Measurements from ENCODE around the gene PTPN20. TPM values are rescaled to one million over a fixed set of nuclear protein-coding genes. Genes with fewer than 3 reads are reported as not detected.

PTPN20 gene
- total and polyA plus RNA-seq, 2 of the 8 experiments (the other 6 are each of a cell fraction or from before 2014, with no cell fraction given) = not detected

GRCh38 chr10:47045331-47045861 is 134.2 kb downstream of the PTPN20 start (continued):
- TF ChIP-seq CHD1 (IDR thresholded peaks at IDR 0.05; ENCODE audit: low read depth, low read length) (no peak), PHF8 (conservative IDR thresholded peaks at IDR 0.05; ENCODE audit: low read depth, low read length) (no peak), CBX8 (IDR thresholded peaks at IDR 0.05; ENCODE audit: borderline replicate concordance, low read depth, low read length) (no peak), CTBP2 (IDR thresholded peaks at IDR 0.05; ENCODE audit: borderline replicate concordance, insufficient read depth, insufficient read length, low read length) (no peak), E2F6 (IDR thresholded peaks at IDR 0.05) (no peak), EGR1 (IDR thresholded peaks at IDR 0.05; ENCODE audit: borderline replicate concordance, low read depth, low read length) (no peak)
- TF ChIP-seq, protein P1, sequence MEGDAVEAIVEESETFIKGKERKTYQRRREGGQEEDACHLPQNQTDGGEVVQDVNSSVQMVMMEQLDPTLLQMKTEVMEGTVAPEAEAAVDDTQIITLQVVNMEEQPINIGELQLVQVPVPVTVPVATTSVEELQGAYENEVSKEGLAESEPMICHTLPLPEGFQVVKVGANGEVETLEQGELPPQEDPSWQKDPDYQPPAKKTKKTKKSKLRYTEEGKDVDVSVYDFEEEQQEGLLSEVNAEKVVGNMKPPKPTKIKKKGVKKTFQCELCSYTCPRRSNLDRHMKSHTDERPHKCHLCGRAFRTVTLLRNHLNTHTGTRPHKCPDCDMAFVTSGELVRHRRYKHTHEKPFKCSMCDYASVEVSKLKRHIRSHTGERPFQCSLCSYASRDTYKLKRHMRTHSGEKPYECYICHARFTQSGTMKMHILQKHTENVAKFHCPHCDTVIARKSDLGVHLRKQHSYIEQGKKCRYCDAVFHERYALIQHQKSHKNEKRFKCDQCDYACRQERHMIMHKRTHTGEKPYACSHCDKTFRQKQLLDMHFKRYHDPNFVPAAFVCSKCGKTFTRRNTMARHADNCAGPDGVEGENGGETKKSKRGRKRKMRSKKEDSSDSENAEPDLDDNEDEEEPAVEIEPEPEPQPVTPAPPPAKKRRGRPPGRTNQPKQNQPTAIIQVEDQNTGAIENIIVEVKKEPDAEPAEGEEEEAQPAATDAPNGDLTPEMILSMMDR (IDR thresholded peaks at IDR 0.05; ENCODE audit: control extremely low read depth in 1 of 3, insufficient read depth in 1 of 3, low read depth in 1 of 3, low read length in 3 of 3) = no peak
